HCT116 (cell line): ENCODE data around the gene ADAMTSL2. TPM values are rescaled to one million over a fixed set of nuclear protein-coding genes. Genes with fewer than 3 reads are reported as not detected.

ENCODE experiments used
- ATAC-seq: fragments of 200-7000 bp; cut with Tn5 transposase; 2 replicates; pipeline ENCODE4 v1.9.1; 2020; ENCODE audit warnings: mild to moderate bottlenecking, moderate library complexity
- BruUV-seq: library from RNA; stranded (reverse); fragments of 400-500 nt; replicated peaks from 2 replicates; lab custom pipeline; 2021; lab: Mats Ljungman, UMichigan
- CTCF ChIA-PET: fragments of 300-600 bp; sonication (Branson Sonifier 250); formaldehyde crosslinking; loops from one replicate; lab custom pipeline; 2021; ENCODE audit warnings: antibody characterized with exemption; lab: Charles Lee
- POLR2A ChIA-PET: fragments of 300-600, 350-600 bp; sonication (Branson Sonifier 250); formaldehyde crosslinking; loops from one replicate; lab custom pipeline; 2021; ENCODE audit warnings: antibody characterized with exemption; lab: Charles Lee
- RAD21 ChIA-PET, 2 experiments: fragments of 300-600 bp; sonication (Branson Sonifier 250); formaldehyde crosslinking; loops; one replicate each; lab custom pipeline; 2023; ENCODE audit warnings: low total read pairs in 2 of 2; ENCODE audit not compliant: uncharacterized antibody in 2 of 2, unreplicated experiment in 2 of 2, low non-redundant PET in 1 of 2; lab: Charles Lee
- DNase-seq: peaks from one replicate; pipeline ENCODE4 v3.0.0-alpha.2; 2010; ENCODE audit warnings: low read depth, low spot score
- H2AFZ ChIP-seq: fragments of 200-600 bp; shearing (Covaris generic), sonication (generic); 2 replicates; pipeline ENCODE4 v1.6.1; 2017; ENCODE audit warnings: low read depth, mixed run types, mixed read lengths, antibody characterized with exemption, low read length; ENCODE audit not compliant: poor library complexity, severe bottlenecking
- H3K27ac ChIP-seq: 2 replicates; pipeline ENCODE4 v1.5.1; 2012; ENCODE audit warnings: low read depth, low read length
- H3K27me3 ChIP-seq: fragments of 200-600 bp; sonication (generic); 2 replicates; pipeline ENCODE4 v1.6.1; 2016; ENCODE audit warnings: mixed run types, low read length, mixed read lengths; ENCODE audit not compliant: insufficient read depth
- H3K36me3 ChIP-seq, 2 experiments: fragments of 200-500 bp in 1 of 2; fragments of 200-600 bp in 1 of 2; sonication (Bioruptor generic) in 1 of 2; sonication (generic) in 1 of 2; 2 replicates each; pipeline versions ENCODE4 v1.5.1 to v1.6.1; 2014 to 2016; ENCODE audit warnings: low read length in 2 of 2, inconsistent platforms in 1 of 2, mixed read lengths in 1 of 2, mixed run types in 1 of 2; ENCODE audit not compliant: insufficient read depth in 2 of 2, control insufficient read depth in 1 of 2
- H3K4me1 ChIP-seq, 2 experiments: fragments of 200-600 bp in 1 of 2; sonication (generic) in 1 of 2; 2 replicates each; pipeline versions ENCODE4 v1.5.1 to v1.6.1; 2012 to 2017; ENCODE audit warnings: low read length in 2 of 2, inconsistent platforms in 1 of 2, mild to moderate bottlenecking in 1 of 2, mixed read lengths in 1 of 2, mixed run types in 1 of 2, moderate library complexity in 1 of 2; ENCODE audit not compliant: insufficient read depth in 2 of 2, control insufficient read depth in 1 of 2
- H3K4me2 ChIP-seq: fragments of 200-600 bp; sonication (generic); 2 replicates; pipeline ENCODE4 v1.6.1; 2017; ENCODE audit warnings: mixed run types, low read length, mixed read lengths
- H3K4me3 ChIP-seq, 2 experiments: fragments of 200-600 bp in 1 of 2; sonication (generic) in 1 of 2; replicated peaks in 1 of 2; 2 replicates each; pipeline ENCODE4 v1.5.1; 2011 to 2016; ENCODE audit warnings: low read length in 2 of 2, control low read depth in 1 of 2, low read depth in 1 of 2, mild to moderate bottlenecking in 1 of 2, mixed read lengths in 1 of 2, mixed run types in 1 of 2
- H3K79me2 ChIP-seq: fragments of 200-600 bp; sonication (generic); 2 replicates; pipeline ENCODE4 v1.6.1; 2017; ENCODE audit warnings: mild to moderate bottlenecking, mixed run types, low read length, moderate library complexity, mixed read lengths; ENCODE audit not compliant: insufficient read depth
- H3K9ac ChIP-seq: fragments of 200-600 bp; sonication (generic); 2 replicates; pipeline ENCODE4 v1.6.1; 2016; ENCODE audit warnings: low read length, mixed read lengths
- H3K9me2 ChIP-seq: fragments of 200-600 bp; sonication (generic), shearing (Covaris generic); 2 replicates; pipeline ENCODE4 v1.6.1; 2017; ENCODE audit warnings: mixed run types, mild to moderate bottlenecking, moderate library complexity; ENCODE audit not compliant: insufficient read depth
- H3K9me3 ChIP-seq, 2 experiments: fragments of 200-500 bp in 1 of 2; fragments of 200-600 bp in 1 of 2; sonication (Bioruptor generic) in 1 of 2; sonication (generic) in 1 of 2; 2 replicates each; pipeline ENCODE4 v1.6.1; 2014 to 2017; ENCODE audit warnings: low read length in 2 of 2, mixed read lengths in 2 of 2, inconsistent platforms in 1 of 2, low read depth in 1 of 2, mild to moderate bottlenecking in 1 of 2, mixed run types in 1 of 2, moderate library complexity in 1 of 2; ENCODE audit not compliant: control insufficient read depth in 1 of 2, insufficient read depth in 1 of 2
- H4K20me1 ChIP-seq: fragments of 200-600 bp; sonication (generic), shearing (Covaris generic); 2 replicates; pipeline ENCODE4 v1.6.1; 2017; ENCODE audit warnings: mixed run types, mild to moderate bottlenecking, moderate library complexity; ENCODE audit not compliant: insufficient read depth
- CBX3 ChIP-seq: IDR thresholded peaks from 2 replicates; pipeline ENCODE4 v1.6.1; 2012; ENCODE audit warnings: low read depth
- CTCF ChIP-seq, 3 experiments: fragments of 200-600 bp in 1 of 3; sonication (generic) in 1 of 3; IDR thresholded peaks in 2 of 3; conservative IDR thresholded peaks in 1 of 3; 2 replicates each; pipeline ENCODE4 v1.5.1; 2012 to 2017; ENCODE audit warnings: low read depth in 2 of 3, low read length in 2 of 3, antibody characterized with exemption in 1 of 3, borderline replicate concordance in 1 of 3, control low read depth in 1 of 3, mild to moderate bottlenecking in 1 of 3, mixed read lengths in 1 of 3, mixed run types in 1 of 3, moderate library complexity in 1 of 3; ENCODE audit not compliant: insufficient read depth in 1 of 3
- EGR1 ChIP-seq: IDR thresholded peaks from 2 replicates; pipeline ENCODE4 v1.6.1; 2012; ENCODE audit warnings: low read depth
- ELF1 ChIP-seq: IDR thresholded peaks from 2 replicates; pipeline ENCODE4 v1.6.1; 2012; ENCODE audit warnings: low read depth, borderline replicate concordance
- EZH2 ChIP-seq: fragments of 200-600 bp; sonication (generic); IDR thresholded peaks from 2 replicates; pipeline ENCODE4 v1.6.1; 2017; ENCODE audit warnings: antibody characterized with exemption, mixed run types
- JUND ChIP-seq: IDR thresholded peaks from 2 replicates; pipeline ENCODE4 v1.6.1; 2012
- MAX ChIP-seq: IDR thresholded peaks from 2 replicates; pipeline ENCODE4 v1.6.1; 2012
- RAD21 ChIP-seq: IDR thresholded peaks from 2 replicates; pipeline ENCODE4 v1.6.1; 2012; ENCODE audit warnings: low read depth, mild to moderate bottlenecking
- SIN3A ChIP-seq: IDR thresholded peaks from 2 replicates; pipeline ENCODE4 v1.6.1; 2012; ENCODE audit warnings: low read depth
- SP1 ChIP-seq: IDR thresholded peaks from 2 replicates; pipeline ENCODE4 v1.6.1; 2012; ENCODE audit warnings: low read depth
- SRF ChIP-seq: IDR thresholded peaks from 2 replicates; pipeline ENCODE4 v1.6.1; 2012; ENCODE audit warnings: low read depth
- TCF7L2 ChIP-seq: IDR thresholded peaks from 2 replicates; pipeline ENCODE4 v1.7.0; 2011; ENCODE audit warnings: borderline replicate concordance, inconsistent platforms; ENCODE audit not compliant: insufficient read depth, insufficient read length; ENCODE audit errors: extremely low read depth
- YY1 ChIP-seq: IDR thresholded peaks from 2 replicates; pipeline ENCODE4 v1.6.1; 2011; ENCODE audit warnings: low read length, low read depth, moderate library complexity, mild to moderate bottlenecking; ENCODE audit not compliant: insufficient replicate concordance; ENCODE audit errors: extremely low read depth
- ZNF274 ChIP-seq: fragments of 200-500 bp; sonication (Bioruptor generic); IDR thresholded peaks from 2 replicates; pipeline ENCODE4 v1.6.1; 2014; ENCODE audit warnings: mild to moderate bottlenecking, low read depth, low read length, inconsistent platforms
- intact Hi-C: fragments of 100-400 bp; cut with micrococcal nuclease; formaldehyde crosslinking; loops from 2 replicates; pipeline ENCODE4 v1.10.0; 2022
- total RNA-seq: library from RNA; stranded (reverse); gene quantifications from one replicate; pipeline ENCODE4 v1.2.1, GENCODE V29; 2021; ENCODE audit not compliant: unreplicated experiment

The ADAMTSL2 gene
- total RNA-seq, 1 experiment from 2014 or later = not detected

GRCh38 chr9:133538851-133539833 lies 4.6 kb downstream of the ADAMTSL2 start:
- ATAC-seq (no peak), DNase-seq (no peak)
- Histone ChIP-seq H3K9me2 (no peaks in the 10 kb centered on the region), H3K27ac (no peak overlapping the region), H3K4me1 (no peaks in the 10 kb centered on the region), H3K27me3 (no peaks in the 10 kb centered on the region), H2AFZ (no peak overlapping the region), H3K4me3 (no peak overlapping the region), H3K9ac (no peak overlapping the region), H3K9me3 (no peaks in the 10 kb centered on the region), H3K79me2 (no peaks in the 10 kb centered on the region), H4K20me1 (no peaks in the 10 kb centered on the region), H3K36me3 (no peaks in the 10 kb centered on the region), H3K4me2 (no peak overlapping the region)
- RAD21 ChIA-PET = no interaction called here
- BruUV-seq = no TSS peak
- no peak for TF ChIP-seq MAX
- TF ChIP-seq JUND = no peak
- no peak for TF ChIP-seq SIN3A
- TF ChIP-seq RAD21 = no peak
- TF ChIP-seq YY1 = no peak
- TF ChIP-seq ZNF274 = no peak
- TF ChIP-seq ELF1 = no peak
- TF ChIP-seq SRF = no peak
- no peak for TF ChIP-seq CBX3
- no peak for TF ChIP-seq TCF7L2
- no peak for TF ChIP-seq EGR1
- no peak for TF ChIP-seq SP1
- TF ChIP-seq CTCF (IDR thresholded peaks at IDR 0.05 in 2 of 3, conservative IDR thresholded peaks at IDR 0.05 in 1 of 3; ENCODE audit: borderline replicate concordance in 1 of 3, insufficient read depth in 1 of 3, low read depth in 2 of 3, low read length in 2 of 3) = no peak
- TF ChIP-seq EZH2 = no peak
- CTCF ChIA-PET = no interaction called here
- intact Hi-C loops = no loop called here
- POLR2A ChIA-PET = no interaction called here
